ENCODE data around the gene CRYBG1.

The CRYBG1 gene, protein sequence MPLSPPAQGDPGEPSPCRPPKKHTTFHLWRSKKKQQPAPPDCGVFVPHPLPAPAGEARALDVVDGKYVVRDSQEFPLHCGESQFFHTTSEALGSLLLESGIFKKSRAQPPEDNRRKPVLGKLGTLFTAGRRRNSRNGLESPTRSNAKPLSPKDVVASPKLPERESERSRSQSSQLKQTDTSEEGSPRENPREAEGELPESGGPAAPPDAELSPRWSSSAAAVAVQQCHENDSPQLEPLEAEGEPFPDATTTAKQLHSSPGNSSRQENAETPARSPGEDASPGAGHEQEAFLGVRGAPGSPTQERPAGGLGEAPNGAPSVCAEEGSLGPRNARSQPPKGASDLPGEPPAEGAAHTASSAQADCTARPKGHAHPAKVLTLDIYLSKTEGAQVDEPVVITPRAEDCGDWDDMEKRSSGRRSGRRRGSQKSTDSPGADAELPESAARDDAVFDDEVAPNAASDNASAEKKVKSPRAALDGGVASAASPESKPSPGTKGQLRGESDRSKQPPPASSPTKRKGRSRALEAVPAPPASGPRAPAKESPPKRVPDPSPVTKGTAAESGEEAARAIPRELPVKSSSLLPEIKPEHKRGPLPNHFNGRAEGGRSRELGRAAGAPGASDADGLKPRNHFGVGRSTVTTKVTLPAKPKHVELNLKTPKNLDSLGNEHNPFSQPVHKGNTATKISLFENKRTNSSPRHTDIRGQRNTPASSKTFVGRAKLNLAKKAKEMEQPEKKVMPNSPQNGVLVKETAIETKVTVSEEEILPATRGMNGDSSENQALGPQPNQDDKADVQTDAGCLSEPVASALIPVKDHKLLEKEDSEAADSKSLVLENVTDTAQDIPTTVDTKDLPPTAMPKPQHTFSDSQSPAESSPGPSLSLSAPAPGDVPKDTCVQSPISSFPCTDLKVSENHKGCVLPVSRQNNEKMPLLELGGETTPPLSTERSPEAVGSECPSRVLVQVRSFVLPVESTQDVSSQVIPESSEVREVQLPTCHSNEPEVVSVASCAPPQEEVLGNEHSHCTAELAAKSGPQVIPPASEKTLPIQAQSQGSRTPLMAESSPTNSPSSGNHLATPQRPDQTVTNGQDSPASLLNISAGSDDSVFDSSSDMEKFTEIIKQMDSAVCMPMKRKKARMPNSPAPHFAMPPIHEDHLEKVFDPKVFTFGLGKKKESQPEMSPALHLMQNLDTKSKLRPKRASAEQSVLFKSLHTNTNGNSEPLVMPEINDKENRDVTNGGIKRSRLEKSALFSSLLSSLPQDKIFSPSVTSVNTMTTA (N-terminal part only)

DNA sequence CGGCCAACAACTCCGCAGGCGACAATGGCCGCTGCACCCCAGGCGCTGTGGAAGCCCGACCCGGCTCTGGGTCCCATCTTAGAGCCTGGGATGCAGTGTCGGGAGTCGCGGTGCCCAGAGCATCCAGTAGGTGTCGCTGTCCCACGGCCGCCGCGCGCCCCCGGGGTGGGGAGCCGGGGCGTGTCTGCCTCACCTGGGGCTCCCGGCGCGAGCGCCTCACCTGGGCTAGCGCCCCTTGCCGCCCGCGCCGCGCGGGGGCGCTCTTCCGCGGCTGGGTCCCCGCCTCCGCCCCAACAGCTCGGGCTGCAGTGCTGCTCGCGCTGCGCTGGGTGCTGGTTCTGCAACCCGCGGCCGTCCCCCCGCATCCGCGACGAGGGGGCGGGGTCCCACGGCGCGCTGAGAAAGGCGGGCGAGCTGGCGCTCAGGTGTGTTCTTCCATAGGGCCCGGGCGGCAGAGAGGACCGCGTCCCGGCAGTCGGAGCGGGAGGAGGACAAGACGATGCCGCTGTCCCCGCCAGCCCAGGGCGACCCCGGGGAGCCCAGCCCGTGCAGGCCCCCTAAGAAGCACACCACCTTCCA, at the start of gene CRYBG1:
CRYBG1 (plus strand) TSS at position 308 of the 579 bp plus-strand sequence; CDS start at position 500, 192 bp downstream.
- peak within 1 kb of the TSS; percentile 7; the same call in 1 of the 2 replicates for H3K4me3 ChIP-seq (ENCODE audit: low read depth, low read length)
- DNase-seq (ENCODE audit: low read depth) = peak; percentile 38
- peak; percentile 76 for TF ChIP-seq CTCF (IDR thresholded peaks at IDR 0.05; ENCODE audit: insufficient read depth, low read depth, low read length, missing control alignments)

DNA sequence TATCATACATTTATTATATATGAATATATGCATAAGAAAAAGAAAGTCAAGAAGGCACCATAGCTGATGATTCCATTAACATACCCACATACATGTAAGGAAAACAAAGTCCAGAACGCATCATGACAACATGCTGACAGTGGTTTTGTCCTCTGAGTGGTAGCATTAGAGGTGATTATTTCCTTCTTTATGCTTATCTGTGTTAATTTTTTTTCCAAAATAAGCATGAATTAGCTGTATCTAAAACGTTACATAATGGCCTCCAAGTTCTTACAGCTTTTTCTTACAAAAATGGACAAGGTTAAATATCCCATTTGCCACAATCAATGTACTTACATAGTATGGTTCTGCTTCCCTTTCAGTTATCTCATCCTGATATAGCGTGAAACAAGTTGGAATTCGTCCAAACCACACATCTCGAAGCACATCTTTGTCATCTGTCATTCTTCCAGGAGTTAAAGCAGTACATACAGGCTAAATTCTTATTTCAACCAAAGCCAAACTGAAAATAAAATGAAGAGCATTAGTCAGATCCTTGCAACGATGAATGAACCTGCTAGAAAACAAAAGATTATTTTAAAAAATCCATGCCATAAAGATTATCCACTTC, 44.6 kb upstream of the CRYBG1 start:
- DNase-seq (ENCODE audit: low read depth) = no peak
- no peak for TF ChIP-seq CTCF (IDR thresholded peaks at IDR 0.05; ENCODE audit: insufficient read depth, low read depth, low read length, missing control alignments)

DNA sequence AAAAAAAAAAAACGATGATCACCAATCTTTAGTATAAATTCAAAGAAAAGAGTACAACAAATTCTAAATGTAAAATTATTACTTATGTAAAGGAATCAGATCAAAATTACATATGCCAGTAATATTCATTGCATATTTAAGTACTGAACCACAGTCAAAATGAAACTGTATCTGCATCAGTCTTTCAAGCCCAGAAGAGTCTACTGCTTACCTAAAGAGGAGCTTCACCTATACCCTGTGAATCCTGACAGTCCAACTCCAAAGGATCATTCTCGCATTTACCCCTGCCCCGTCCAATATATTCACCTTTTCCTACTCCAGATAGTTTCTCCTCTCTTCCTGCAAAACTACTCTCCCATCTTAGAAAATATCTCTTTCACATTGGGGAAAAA, 44.1 kb upstream of the CRYBG1 start:
- DNase-seq (ENCODE audit: low read depth) = no peak
- no peak overlapping the region for H3K4me3 ChIP-seq (ENCODE audit: low read depth, low read length)
- no peak for TF ChIP-seq CTCF (IDR thresholded peaks at IDR 0.05; ENCODE audit: insufficient read depth, low read depth, low read length, missing control alignments)

More for the DNA sequence above, 44.6 kb upstream of the CRYBG1 start:
- no peak overlapping the region for H3K4me3 ChIP-seq (ENCODE audit: low read depth, low read length)

DNA sequence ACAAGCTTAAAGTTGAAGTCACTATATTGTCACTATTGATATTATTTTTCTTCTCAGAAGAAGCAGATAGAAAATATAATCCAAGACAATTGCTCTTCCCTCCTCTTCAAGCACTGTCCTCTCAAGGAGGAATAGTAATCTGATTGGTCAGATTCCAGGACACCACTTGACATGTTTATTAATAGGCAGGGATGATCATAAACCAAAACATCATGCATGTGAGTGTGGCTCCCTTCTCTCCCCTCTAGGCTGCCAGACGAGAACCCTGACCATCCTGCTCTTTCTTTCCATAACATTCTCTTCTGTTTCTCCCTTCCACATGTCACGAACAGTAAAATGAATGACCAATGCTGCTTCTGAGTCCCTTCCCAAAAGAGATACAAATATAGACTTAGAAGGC, 42.5 kb upstream of the CRYBG1 start:
- no peak for DNase-seq (ENCODE audit: low read depth)
- no peak overlapping the region for H3K4me3 ChIP-seq (ENCODE audit: low read depth, low read length)
- TF ChIP-seq CTCF (IDR thresholded peaks at IDR 0.05; ENCODE audit: insufficient read depth, low read depth, low read length, missing control alignments) = no peak

GRCh38 chr6:106318851-106319250, 41.7 kb upstream of the CRYBG1 start:
- no peak for DNase-seq (ENCODE audit: low read depth)
- no peak overlapping the region for H3K4me3 ChIP-seq (ENCODE audit: low read depth, low read length)
- no peak for TF ChIP-seq CTCF (IDR thresholded peaks at IDR 0.05; ENCODE audit: insufficient read depth, low read depth, low read length, missing control alignments)

DNA sequence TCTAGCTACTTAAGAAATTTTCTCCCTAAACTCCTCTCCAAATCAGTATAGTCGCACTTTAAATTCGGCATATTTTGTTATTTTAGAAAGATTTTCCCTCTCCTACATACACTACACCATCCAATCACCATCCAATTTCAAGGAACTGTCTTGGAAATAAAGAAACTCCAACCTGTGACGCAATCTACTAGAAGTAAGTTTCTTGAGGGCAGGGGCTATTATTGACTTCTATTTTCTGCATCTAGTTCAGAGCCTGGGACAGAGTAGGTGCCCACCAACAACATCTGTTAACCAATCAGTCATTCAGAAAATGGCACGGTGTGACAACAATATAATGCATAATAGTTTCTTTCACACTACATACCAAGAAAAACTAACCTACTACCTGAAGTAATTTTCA, 38.6 kb upstream of the CRYBG1 start:
- no peak for TF ChIP-seq CTCF (IDR thresholded peaks at IDR 0.05; ENCODE audit: insufficient read depth, low read depth, low read length, missing control alignments)
- no peak overlapping the region for H3K4me3 ChIP-seq (ENCODE audit: low read depth, low read length)
- no peak for DNase-seq (ENCODE audit: low read depth)

Measured in GM12865 (cell line).